Stimulated activated CD4-positive, alpha-beta T cell treated with anti-CD3 and anti-CD28 coated beads, Interleukin-15, amount 100 ng/mL, for 48 hours (primary cell): Measurements from ENCODE around the gene PLEKHO1.

Experiments used
- DNase-seq, 2 donors: peaks; one replicate each; pipeline ENCODE4 v3.0.0-alpha.2; 2020; ENCODE audit warnings: low read depth in 2 of 2

PLEKHO1 gene

DNA sequence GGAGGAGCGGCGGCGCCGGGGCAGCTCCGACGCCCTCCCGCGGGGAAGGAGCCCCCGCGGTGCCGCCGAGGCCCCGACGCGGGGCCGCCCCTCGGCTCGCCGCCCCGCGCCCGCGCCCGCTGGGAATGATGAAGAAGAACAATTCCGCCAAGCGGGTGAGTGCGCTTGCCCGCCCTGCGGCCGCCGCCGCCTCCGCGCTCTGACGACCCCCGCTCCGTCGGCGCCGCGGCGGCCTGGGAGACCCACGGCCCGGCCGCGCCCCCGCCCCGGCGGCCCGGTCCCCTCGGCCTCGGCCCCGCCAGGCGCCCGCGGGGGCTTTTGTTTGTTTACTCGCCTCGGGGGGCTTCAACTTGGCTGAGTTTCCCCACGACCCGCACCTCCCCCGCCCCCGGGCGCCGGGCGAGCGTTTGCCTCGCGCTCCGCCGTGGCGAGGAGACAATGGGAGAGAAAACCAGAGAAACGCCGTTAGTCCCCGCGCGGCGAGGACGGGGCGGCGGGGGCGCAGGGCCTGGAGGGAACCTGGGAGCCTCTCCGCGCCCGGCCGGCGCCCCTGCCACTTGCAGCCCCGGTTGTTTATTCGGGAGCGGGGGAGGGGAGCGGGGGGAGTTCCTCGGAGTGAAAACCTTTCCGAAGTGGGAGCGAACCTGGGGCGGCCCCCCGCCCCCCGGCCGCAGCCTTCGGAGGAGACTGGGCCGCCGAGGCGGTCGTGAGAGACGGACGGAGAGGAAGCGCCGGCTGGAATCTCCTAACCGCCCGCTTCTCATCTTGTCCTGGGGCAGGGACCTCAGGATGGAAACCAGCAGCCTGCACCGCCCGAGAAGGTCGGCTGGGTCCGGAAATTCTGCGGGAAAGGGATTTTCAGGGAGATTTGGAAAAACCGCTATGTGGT, 661 bp downstream of the PLEKHO1 start:
- DNase-seq: no peak

DNA sequence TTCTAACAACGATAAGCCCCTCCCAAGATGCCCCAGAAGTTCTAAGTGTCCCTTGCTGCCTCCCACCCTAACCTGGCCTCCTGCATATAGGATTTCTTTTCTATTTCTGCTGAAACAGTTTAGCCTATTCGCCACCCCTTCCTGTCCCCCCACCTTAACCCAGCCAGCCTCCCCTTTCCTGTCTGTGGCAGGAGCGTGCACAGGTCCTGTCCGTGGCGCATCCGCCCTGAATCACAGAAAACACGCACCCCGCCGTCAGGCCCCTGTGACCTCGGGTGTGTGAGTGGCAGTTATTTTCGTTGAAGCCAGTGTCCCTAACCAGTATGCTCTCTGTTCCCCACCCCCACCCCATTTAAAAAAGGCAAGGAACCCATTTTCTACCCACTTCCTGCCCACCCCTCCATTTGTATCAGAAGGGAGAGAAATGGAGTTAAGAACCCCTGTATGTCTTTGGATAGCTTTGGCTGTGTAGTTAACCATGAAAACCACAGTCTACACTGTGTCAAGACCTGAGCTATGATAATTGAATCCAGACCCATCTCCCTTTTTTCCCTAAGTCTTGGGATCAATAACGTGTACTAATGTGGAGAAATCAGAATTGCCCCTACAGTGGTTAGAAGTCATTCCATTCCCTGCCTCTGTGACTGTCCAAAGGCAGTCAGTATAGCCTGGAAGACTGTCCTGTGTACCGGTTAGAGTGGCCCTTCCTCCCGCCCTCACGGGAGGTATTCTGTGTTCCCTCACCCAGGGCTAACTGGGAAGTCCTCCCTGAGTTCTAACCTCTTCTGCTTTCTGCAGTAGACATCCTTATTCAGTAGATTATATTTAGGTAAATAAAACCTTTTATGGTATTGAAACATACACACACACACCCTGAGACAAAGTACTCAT, 1.8 kb downstream of the PLEKHO1 start:
- DNase-seq: peak in 1 of 2 donors; percentile 36

DNA sequence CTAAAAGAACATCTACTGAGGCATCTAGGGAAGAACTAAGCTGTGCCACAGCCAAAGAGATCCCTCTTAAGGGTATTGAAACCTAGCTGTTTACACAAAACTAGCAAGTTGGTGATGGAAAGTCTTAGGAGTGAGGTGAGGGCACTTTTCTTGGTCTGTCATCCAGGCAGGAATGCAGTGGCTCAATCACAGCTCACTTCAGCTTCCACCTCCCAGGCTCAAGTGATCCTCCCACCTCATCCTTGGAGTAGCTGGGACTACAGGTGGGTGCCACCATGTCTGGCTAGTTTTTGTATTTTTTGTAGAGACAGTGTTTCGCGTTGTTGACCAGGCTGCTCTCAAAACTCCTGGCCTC, 2.4 kb downstream of the PLEKHO1 start:
- DNase-seq: no peak

DNA sequence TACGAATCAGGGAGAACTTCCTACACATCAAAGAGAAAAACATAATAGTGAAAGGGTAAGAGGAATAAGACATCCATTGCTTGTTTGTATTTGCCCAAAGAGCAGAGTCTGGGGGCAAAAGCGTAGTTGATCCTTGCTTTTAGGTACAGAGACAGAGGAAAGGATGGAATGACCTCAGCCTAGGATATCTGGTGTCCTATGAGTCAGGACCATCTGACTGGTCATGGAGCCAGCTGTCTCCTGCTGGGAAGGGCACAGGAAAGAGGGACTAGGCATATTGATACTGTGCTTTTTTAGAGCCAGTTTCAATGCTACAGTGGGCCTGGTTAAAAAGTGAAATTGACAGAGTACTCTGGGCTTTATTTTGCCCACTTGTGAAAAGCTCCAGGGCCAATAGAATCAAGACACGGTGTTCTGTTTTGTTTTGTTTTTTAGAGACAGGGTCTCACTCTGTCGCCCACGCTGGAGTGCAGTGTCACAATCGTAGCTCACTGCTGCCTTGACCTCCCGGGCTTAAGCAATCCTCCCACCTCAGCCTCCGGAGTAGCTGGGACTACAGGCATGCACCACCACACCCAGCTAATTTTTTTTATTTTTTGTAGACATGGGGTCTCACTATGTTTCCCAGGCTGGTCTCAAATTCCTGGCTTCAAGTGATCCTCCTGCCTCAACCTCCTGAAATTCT, 3.2 kb downstream of the PLEKHO1 start:
- no peak for DNase-seq

DNA sequence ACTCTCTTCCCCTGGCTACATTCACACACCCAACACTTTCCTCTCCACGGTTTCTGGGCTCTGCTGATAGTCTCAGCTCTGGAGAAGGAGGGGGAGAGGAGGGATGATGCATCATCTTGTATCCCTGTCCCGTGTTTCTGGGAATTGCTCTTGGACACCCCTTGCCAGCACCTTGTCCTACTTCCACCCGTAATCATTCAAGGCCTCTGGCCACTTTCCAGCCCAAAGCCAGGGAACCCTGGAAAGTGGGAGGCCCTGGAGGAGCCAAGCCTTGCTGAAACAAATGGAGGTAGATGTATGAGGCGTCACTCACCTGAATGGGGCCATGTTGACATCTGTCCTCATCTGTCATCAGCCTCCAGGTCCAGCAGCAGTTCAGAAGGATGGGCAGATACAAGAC, 4.4 kb downstream of the PLEKHO1 start:
- DNase-seq: no peak

DNA sequence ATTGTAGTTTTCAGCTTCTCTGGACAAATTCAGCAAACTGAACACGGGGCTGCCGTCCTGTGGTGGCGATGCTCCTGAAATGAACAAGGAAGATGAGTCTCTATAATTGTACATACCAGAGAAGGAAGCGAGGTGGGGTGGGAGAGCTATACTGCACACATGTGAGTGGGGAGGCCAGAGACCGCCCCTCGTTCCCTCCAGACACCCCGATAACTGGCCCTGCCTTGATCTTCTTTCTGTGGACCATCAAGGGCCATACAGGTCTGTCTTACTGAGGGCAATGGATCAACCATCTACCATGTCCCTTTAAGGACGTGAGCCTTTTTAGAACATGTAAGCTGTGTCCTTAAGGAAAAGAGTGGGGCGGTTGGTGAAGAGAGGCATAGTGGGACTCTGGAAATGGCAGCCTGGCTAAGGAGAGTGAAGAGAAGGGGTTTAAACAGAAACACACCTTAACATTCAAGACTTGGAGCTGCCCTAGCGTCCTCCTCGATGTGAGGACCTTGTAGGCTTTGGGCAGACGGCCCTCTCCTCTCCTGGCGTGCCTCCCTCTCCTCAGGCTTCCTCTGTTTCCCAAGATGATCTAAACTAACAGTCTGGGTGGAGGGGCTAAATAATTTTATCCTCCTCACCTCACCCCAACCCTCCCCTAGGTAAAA, 5.8 kb downstream of the PLEKHO1 start:
- DNase-seq: no peak

DNA sequence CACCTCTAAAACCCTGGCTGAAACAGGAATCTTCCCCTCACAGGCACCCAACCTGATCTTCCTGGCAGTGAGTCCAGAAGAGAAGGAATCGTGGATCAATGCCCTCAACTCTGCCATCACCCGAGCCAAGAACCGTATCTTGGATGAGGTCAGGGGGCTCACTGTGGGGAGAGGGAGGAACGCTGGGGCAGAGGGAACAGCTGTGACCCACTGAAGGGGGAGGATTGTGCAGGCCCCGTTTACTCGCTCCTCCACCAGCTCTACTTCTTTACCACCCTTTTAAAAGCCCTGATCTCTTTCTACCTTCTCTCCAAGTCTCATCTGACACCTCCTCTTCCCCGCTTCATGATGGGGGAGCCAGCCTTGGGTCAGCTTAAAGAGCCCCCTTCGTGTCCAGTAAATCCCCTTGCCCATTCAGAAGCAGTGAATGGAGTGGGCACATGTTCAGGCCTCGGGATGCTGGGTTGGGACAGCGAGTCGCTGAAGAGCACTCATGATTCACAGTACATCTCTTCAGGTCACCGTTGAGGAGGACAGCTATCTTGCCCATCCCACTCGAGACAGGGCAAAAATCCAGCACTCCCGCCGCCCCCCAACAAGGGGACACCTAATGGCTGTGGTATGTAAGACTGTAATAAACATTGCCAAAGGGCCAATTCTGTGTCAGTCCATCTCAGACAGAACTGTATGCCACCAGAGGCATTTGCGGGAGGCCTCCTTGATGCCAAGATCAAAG, 7.3 kb downstream of the PLEKHO1 start:
- DNase-seq: no peak

DNA sequence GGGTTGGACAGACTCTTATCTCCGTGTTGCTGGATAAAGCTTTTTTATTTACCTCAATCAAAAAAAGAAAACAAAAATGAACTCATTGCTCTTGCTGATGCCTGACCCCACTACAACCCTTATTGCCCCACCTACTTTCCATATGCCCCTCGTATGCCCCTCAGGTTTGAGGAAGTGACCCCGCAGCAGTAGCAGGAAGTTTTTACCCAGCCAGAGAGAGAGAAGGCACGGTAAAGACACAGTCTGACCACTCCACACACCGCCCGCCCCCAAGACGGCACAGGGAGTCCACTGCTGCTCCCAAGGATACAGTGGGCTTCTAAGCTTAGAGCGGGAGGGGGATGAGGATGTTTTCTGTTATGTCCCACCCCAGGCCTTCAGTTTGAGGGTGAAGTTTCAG, 9.8 kb downstream of the PLEKHO1 start:
- DNase-seq: no peak

DNA sequence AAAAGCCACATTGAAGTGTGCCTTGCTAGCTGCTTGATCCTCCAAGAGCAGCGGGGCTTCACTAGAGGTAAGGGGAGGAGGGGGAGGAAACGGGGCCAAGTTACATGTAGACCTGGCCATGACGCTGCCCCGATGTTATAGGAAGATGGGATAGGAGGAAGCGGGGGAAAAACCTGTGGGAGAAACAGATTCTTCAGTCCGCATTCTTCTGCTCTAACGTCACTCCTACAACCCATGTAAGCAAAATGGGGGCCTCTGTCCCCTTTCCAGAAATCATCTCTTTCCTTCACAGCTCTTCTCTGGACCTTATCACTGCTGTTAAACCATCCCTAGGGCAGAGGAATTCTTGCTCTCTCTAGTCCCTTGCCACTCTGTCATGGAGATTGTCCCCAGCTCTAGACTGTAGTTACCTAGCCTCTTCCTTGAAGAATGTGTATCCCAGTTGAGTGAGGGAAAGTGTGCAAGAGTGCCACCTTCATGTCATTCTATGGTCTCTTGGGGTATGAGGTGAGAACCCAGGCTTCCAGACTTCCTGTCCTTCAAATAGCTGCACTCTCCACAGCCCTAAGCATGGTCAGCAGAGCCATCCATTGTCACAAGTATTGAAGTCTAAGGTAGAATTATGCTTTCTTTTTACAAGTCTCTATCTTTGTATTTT, 11.4 kb downstream of the PLEKHO1 start:
- DNase-seq: no peak

DNA sequence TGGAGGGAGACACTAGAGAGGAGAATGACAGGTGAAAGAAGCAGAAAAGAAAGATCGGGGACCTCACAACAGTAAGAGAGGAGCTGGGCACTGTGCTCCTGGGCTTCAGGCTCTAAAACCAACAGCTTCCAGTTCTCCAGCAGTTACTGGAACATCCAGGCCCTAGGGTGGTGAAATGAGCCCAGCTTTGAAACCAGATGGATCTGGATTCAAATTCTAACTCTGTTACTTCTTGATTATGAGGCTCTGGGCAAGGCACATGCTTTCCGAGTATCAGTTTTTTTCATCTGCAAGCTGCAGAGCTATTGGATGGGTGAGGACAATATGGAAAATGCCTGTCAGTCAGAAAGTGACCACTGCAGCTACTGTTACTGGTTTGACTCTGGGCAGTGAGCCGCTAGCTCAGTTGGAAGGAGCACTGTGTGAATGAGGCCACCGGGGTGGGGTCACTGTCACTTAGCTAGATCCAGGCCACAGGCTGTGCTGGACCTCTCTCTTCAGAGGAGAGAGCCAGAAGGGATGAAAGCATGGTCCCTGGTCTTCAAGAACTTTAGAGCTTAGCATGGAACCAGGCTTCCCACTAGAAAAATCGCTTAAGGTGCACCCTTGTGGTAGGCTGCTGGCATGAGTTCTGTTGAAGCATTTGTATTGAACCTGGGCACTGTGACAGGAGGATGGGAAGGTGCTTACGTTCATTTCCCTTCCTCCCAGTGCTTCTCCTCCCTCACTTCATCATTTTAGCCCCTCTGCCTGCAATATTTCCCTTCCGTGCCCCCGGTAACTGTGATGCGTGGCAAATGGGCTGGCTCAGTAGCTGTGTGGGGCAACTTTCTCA, 12.2 kb downstream of the PLEKHO1 start:
- DNase-seq: no peak

DNA sequence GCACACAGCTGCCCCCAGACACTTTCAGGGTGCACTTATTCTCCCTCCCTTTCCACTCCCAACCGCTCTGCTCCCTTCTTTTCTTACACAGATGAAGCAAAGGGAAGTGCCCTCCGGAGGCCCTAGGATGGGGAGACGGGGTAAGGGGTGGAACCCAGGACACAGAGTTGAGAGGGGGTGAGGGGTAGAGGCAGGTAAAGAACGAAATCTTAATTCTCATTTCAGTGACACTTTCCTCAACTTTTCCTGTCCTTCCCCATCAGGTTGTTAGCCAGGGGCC, 12.8 kb downstream of the PLEKHO1 start:
- DNase-seq: no peak

DNA sequence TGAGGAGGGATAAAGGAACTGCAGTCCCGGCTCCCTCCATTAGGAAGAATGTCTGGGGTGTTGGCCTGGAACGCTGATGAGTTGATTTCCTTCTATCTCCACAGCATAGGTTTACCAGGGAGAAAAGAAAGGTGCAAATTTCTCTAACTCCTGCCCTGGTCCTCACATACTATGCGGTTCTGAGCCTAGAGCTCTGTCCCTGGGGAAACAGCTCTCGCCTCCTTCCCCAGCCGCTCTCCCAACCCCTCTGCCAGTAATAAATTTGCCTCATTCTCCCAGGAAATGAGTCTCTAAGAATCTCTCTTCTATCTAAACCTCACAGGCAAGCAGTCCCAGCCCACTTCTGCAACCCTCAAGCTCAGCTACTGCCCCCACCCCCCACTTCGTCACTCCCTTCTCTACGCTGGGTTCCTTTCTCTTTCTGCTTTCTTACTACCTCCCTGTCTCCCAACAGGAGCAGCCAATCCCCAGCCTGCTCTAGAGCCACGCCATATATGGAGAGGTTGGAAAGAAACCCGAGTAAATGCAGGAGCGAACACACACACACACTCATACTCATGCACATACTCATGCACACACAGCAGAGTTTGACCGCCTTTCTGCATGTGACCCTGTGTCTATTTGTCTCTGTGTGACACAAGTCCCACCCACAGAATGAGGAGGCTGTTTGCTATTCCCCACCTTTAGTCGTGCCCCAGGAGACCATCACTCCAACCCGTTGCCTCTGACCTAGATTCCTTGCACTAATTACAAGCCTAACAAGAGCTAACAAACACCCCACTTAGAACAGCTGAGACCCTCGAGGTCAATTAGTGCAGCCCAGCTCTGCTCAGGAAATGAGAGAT, 13.4 kb downstream of the PLEKHO1 start:
- DNase-seq: no peak

DNA sequence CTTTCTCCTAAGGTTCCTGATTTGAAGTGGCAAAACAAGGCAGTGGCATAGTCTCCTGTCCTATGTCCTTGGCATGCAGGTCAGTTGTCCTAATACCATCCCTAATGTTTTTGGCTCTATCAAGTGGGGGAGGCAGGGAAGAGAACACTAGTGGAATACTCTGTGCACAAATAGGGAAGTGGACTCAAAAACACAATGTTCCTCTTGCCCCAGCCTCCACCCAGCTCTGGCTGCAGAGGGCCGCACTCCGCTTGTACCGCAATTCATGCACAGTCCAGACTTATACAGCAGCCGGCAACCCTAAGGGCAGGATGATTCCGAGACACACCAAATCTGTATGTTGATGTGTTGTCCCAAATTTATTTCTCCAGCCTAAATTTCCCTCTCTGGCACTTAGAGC, 14.5 kb downstream of the PLEKHO1 start:
- no peak for DNase-seq

DNA sequence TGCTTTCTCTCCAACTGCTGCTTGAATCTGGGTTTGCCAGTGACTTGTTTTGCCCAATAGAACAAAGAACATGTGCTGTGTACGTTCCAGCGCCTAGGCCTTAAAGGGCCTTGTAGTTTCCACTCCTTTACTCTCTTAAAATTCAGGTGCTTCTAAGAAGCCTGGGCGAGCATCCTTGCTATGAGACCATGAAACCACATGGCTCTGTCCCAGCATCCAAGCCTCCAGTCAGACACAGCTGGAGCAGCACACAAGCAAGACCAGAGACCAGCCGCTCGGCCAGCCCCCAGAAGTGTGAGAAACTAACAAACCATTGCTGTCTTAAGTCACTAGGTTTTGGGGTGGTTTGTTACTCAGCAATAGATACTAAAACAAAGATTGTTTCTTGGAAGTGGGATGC, 15.1 kb downstream of the PLEKHO1 start:
- DNase-seq: no peak

DNA sequence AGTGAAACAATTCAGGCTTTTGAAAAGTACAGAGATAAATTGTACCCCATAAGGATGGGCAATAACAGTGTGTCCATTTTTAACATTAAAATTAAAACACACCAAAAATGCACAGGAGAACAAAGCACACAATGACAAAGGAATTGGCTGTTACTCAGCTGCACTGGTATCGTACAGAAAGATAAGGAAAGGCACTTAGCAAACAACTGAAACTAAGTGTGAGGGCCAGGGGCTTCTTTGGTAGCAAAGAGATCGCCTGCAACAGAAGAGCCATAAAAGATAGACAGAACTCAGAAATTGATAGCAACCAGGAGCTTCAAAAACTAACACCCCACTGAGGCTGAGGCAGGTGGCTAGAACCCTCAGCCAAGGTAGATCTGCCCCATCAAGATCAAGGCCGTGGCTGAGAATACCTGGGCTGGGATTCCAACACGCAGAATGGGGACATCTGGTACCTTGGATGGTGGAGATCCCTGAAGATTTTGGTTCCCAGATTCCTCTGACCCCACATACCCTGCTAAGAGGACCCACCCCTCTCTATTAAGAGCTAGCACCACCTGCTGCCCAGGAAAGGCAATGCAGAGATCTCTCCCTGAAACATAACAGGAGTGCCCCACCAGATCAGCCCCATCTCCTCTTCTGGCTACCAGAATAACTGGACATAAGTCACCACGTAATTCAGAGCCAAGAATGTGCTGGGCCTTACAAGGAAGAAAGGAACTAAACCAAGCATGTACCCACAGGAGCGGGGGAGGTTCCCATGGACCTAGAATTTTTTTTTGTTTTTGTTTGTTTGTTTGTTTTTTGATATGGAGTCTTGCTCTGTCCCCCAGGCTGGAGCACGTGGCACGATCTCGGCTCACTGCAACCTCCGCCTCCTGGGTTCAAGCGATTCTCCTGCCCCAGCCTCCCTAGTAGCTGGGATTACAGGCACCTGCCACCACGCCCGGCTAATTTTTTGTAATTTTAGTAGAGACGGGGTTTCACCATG, 16.2 kb downstream of the PLEKHO1 start:
- peak in 1 of 2 donors; percentile 41 for DNase-seq

DNA sequence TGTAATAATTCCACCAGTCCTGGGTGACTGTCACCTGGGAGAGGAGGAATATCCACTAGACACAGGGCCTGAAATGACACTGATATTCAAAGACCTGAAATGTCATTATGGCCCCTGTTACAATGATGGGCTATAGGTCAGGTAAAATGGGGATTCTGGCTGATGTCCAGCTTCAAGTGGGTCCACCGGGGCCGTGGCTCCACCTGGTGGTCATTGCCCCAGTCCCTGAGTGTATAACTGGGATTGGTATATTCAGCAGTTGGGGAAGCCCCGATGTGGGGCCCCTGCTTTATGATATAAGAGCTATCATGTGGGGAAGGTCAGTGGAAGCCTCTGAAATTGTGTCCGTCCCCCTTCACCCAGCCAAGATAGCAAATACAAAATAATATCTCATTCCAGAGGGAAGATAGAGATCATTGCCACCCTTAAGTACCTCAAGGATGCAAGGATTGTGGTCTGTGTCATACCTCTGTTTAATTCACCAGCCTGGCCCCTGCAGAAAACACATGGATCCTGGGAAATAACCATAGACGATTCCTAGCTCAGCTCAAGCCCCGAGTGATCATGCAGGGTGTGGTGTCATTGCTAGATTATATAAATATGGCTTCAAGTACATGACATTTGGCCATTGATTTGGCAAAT, 19.4 kb downstream of the PLEKHO1 start:
- no peak for DNase-seq

DNA sequence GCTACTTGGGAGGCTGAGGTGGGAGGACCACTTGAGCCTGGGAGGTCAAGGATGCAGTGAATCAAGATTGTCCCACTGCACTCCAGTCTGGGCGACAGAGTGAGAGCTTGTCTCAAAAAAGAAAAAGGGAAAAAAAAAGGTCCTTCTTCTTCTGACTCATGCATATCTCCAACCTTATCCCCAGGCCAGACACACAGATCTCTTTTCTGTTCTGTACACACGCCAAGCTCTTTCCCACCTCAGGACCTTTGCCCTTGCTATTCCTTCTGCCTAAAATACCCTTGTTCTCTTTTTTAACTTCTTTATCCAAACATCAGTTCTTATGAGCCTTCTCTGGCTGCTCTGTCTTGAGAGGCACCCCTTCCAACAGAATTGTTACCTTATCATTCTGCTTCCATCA, 22.1 kb downstream of the PLEKHO1 start:
- DNase-seq: no peak
